GM23338 (cell line): Measurements from ENCODE around the gene TFPI2.

Experiments
- CREB1 ChIP-seq: fragments of 250-450 bp; sonication (Bioruptor Pico); IDR thresholded peaks from 2 replicates; pipeline ENCODE4 v1.5.0; 2020; ENCODE audit warnings: low read depth, mild to moderate bottlenecking, moderate library complexity
- CTCF ChIP-seq, 2 experiments: fragments of 200-600 bp in 1 of 2; sonication (generic) in 1 of 2; conservative IDR thresholded peaks; 2 replicates each; pipeline versions ENCODE4 v1.5.1 to v1.6.1; 2016 to 2017; ENCODE audit warnings: antibody characterized with exemption in 2 of 2, low read depth in 2 of 2, mild to moderate bottlenecking in 2 of 2, moderate library complexity in 1 of 2
- EZH2 ChIP-seq: fragments of 200-600 bp; sonication (generic); IDR thresholded peaks from one replicate; pipeline ENCODE4 v1.8.0; 2017; ENCODE audit warnings: antibody characterized with exemption, mild to moderate bottlenecking, low read depth; ENCODE audit not compliant: unreplicated experiment
- EZH2phosphoT487 ChIP-seq: fragments of 200-600 bp; sonication (generic); IDR thresholded peaks from one replicate; pipeline ENCODE4 v1.8.1; 2018; ENCODE audit warnings: antibody characterized with exemption; ENCODE audit not compliant: unreplicated experiment
- JUNB ChIP-seq: IDR thresholded peaks from one replicate; pipeline ENCODE4 v1.6.1; 2016; ENCODE audit warnings: antibody characterized with exemption; ENCODE audit not compliant: unreplicated experiment
- NANOG ChIP-seq: IDR thresholded peaks from 2 replicates; pipeline ENCODE4 v1.6.1; 2016; ENCODE audit warnings: antibody characterized with exemption, borderline replicate concordance
- POLR2AphosphoS5 ChIP-seq: IDR thresholded peaks from 2 replicates; pipeline ENCODE4 v1.6.1; 2016; ENCODE audit warnings: antibody characterized with exemption, low read depth
- STAT1 ChIP-seq: IDR thresholded peaks from one replicate; pipeline ENCODE4 v1.6.1; 2016; ENCODE audit warnings: antibody characterized with exemption; ENCODE audit not compliant: unreplicated experiment
- ZNF114 ChIP-seq: fragments of 250-450 bp; sonication (Bioruptor Pico); IDR thresholded peaks from 2 replicates; pipeline ENCODE4 v1.5.0; 2020; ENCODE audit warnings: mild to moderate bottlenecking, moderate library complexity
- ZNF331 ChIP-seq: fragments of 250-450 bp; sonication (Bioruptor Pico); IDR thresholded peaks from 2 replicates; pipeline ENCODE4 v1.5.0; 2020; ENCODE audit warnings: low read depth, mild to moderate bottlenecking, moderate library complexity
- ZNF462 ChIP-seq: fragments of 250-450 bp; sonication (Bioruptor Pico); IDR thresholded peaks from 2 replicates; pipeline ENCODE4 v1.5.0; 2020; ENCODE audit warnings: mild to moderate bottlenecking, moderate library complexity
- TF ChIP-seq, protein P1 (sequence below): IDR thresholded peaks from one replicate; pipeline ENCODE4 v1.6.1; 2018; ENCODE audit warnings: antibody characterized with exemption; ENCODE audit not compliant: unreplicated experiment
- TF ChIP-seq, protein P2 (sequence below): IDR thresholded peaks from 2 replicates; pipeline ENCODE4 v1.6.1; 2016; ENCODE audit warnings: antibody characterized with exemption

DNA sequence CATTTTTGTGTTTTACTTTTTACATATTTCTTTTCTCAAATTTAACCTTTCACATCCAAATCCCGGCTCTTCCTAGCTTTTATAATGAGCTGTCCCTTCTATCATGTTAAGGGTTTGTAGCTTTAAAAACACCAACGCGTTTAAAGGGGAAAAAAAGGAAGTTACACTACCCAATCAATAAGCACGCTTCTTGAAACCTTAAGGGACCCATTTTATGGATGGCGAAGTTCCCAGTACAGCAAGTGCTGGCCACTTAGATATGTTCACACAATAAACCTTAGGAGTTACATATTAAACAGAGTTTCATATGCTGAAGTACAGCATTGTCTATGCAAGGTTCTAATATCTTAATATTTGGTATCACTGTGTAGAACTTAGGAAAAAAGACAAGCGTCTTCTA lies 32.7 kb upstream of the TFPI2 start:
- TF ChIP-seq CTCF (conservative IDR thresholded peaks at IDR 0.05; ENCODE audit: low read depth in 2 of 2) (no peak), POLR2AphosphoS5 (no peak), STAT1 (no peak), EZH2 (no peak), NANOG (no peak), EZH2phosphoT487 (no peak), JUNB (no peak), ZNF114 (no peak), CREB1 (no peak), ZNF331 (CRISPR knock-in tag) (no peak), ZNF462 (CRISPR knock-in tag) (no peak)
- TF ChIP-seq, protein P1, sequence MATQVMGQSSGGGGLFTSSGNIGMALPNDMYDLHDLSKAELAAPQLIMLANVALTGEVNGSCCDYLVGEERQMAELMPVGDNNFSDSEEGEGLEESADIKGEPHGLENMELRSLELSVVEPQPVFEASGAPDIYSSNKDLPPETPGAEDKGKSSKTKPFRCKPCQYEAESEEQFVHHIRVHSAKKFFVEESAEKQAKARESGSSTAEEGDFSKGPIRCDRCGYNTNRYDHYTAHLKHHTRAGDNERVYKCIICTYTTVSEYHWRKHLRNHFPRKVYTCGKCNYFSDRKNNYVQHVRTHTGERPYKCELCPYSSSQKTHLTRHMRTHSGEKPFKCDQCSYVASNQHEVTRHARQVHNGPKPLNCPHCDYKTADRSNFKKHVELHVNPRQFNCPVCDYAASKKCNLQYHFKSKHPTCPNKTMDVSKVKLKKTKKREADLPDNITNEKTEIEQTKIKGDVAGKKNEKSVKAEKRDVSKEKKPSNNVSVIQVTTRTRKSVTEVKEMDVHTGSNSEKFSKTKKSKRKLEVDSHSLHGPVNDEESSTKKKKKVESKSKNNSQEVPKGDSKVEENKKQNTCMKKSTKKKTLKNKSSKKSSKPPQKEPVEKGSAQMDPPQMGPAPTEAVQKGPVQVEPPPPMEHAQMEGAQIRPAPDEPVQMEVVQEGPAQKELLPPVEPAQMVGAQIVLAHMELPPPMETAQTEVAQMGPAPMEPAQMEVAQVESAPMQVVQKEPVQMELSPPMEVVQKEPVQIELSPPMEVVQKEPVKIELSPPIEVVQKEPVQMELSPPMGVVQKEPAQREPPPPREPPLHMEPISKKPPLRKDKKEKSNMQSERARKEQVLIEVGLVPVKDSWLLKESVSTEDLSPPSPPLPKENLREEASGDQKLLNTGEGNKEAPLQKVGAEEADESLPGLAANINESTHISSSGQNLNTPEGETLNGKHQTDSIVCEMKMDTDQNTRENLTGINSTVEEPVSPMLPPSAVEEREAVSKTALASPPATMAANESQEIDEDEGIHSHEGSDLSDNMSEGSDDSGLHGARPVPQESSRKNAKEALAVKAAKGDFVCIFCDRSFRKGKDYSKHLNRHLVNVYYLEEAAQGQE, result no peak
- TF ChIP-seq, protein P2, sequence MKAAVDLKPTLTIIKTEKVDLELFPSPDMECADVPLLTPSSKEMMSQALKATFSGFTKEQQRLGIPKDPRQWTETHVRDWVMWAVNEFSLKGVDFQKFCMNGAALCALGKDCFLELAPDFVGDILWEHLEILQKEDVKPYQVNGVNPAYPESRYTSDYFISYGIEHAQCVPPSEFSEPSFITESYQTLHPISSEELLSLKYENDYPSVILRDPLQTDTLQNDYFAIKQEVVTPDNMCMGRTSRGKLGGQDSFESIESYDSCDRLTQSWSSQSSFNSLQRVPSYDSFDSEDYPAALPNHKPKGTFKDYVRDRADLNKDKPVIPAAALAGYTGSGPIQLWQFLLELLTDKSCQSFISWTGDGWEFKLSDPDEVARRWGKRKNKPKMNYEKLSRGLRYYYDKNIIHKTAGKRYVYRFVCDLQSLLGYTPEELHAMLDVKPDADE, result no peak
